ENCODE data around the gene GRK6.

The GRK6 gene

DNA sequence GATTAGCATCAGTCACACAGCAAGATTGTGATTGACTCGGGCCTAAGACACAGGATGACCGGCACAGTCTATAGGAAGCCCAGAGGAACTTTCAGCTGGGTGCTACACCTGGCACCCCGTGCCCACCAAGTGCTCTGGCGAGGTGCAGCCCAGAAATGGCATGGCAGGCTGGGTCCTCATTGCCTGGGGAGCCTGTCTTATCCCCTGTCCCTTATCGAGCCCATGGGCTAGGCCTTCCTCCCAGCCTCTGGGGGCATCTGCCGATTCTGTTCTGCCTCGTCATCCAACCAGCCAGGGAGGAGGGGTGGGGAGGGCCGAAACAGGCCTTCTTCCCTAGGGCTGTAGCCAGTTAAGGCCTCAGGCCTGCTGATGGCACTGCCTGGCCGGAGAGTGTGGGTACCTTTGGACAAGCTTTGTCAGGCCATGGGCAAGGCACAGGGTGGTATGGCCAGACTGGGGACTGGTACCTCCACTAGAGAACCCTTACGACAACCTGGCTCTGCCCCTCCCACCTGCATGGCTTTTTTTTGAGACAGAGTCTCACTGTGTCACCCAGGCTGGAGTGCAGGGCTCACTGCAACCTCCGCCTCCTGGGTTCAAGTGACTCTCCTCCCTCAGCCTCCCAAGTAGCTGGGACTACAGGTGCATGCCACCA lies 1.6 kb downstream of the GRK6 start:
- TF ChIP-seq, protein P1, sequence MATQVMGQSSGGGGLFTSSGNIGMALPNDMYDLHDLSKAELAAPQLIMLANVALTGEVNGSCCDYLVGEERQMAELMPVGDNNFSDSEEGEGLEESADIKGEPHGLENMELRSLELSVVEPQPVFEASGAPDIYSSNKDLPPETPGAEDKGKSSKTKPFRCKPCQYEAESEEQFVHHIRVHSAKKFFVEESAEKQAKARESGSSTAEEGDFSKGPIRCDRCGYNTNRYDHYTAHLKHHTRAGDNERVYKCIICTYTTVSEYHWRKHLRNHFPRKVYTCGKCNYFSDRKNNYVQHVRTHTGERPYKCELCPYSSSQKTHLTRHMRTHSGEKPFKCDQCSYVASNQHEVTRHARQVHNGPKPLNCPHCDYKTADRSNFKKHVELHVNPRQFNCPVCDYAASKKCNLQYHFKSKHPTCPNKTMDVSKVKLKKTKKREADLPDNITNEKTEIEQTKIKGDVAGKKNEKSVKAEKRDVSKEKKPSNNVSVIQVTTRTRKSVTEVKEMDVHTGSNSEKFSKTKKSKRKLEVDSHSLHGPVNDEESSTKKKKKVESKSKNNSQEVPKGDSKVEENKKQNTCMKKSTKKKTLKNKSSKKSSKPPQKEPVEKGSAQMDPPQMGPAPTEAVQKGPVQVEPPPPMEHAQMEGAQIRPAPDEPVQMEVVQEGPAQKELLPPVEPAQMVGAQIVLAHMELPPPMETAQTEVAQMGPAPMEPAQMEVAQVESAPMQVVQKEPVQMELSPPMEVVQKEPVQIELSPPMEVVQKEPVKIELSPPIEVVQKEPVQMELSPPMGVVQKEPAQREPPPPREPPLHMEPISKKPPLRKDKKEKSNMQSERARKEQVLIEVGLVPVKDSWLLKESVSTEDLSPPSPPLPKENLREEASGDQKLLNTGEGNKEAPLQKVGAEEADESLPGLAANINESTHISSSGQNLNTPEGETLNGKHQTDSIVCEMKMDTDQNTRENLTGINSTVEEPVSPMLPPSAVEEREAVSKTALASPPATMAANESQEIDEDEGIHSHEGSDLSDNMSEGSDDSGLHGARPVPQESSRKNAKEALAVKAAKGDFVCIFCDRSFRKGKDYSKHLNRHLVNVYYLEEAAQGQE (IDR thresholded peaks at IDR 0.05; ENCODE audit: insufficient read depth in 1 of 2, low read depth in 2 of 2, low read length in 2 of 2) = no peak
- no peak for TF ChIP-seq SIN3A (IDR thresholded peaks at IDR 0.05; ENCODE audit: borderline replicate concordance, insufficient read depth, low read length)
- no peak for TF ChIP-seq POLR2AphosphoS5 (IDR thresholded peaks at IDR 0.05; ENCODE audit: low read depth, low read length)
- no peak for TF ChIP-seq TAF1 (IDR thresholded peaks at IDR 0.05; ENCODE audit: borderline replicate concordance, insufficient read depth, low read length)
- TF ChIP-seq FOXP2 (optimal IDR thresholded peaks at IDR 0.05; ENCODE audit: borderline replicate concordance, extremely low read depth, extremely low read length, insufficient read depth) = no peak

DNA sequence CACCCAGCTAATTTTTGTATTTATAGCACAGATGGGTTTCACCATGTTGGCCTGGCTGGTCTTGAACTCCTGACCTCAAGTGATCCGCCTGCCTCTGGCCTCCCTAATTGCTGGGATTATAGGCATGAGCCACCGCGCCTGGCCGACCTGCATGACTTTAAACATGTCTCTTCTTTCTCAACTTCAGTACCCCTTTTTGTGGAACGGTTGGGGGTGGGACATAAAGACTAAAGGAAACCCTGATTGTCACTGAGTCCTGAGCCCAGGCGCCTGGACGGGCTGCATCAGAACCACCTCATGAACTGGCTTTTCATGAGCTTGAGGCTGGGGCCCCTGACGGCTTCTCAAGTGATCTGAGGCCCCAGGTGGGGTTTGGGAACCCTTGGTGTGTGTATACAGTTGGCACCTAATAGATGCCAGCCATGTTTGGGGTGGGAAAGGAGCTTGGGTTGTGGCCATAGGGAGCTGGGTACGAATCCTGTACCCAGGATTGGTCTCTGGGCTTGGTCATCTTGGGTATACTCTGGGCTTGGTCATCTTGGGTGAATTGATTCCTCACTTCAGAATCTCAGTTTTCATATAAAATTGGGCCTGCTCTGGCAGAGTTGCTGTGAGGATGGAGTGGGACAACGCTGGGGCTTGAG lies 2.2 kb downstream of the GRK6 start:
- no peak for TF ChIP-seq FOXP2 (optimal IDR thresholded peaks at IDR 0.05; ENCODE audit: borderline replicate concordance, extremely low read depth, extremely low read length, insufficient read depth)
- no peak for TF ChIP-seq SIN3A (IDR thresholded peaks at IDR 0.05; ENCODE audit: borderline replicate concordance, insufficient read depth, low read length)
- TF ChIP-seq, protein P1 (IDR thresholded peaks at IDR 0.05; ENCODE audit: insufficient read depth in 1 of 2, low read depth in 2 of 2, low read length in 2 of 2) = no peak
- TF ChIP-seq TAF1 (IDR thresholded peaks at IDR 0.05; ENCODE audit: borderline replicate concordance, insufficient read depth, low read length) = no peak
- TF ChIP-seq POLR2AphosphoS5 (IDR thresholded peaks at IDR 0.05; ENCODE audit: low read depth, low read length) = no peak

DNA sequence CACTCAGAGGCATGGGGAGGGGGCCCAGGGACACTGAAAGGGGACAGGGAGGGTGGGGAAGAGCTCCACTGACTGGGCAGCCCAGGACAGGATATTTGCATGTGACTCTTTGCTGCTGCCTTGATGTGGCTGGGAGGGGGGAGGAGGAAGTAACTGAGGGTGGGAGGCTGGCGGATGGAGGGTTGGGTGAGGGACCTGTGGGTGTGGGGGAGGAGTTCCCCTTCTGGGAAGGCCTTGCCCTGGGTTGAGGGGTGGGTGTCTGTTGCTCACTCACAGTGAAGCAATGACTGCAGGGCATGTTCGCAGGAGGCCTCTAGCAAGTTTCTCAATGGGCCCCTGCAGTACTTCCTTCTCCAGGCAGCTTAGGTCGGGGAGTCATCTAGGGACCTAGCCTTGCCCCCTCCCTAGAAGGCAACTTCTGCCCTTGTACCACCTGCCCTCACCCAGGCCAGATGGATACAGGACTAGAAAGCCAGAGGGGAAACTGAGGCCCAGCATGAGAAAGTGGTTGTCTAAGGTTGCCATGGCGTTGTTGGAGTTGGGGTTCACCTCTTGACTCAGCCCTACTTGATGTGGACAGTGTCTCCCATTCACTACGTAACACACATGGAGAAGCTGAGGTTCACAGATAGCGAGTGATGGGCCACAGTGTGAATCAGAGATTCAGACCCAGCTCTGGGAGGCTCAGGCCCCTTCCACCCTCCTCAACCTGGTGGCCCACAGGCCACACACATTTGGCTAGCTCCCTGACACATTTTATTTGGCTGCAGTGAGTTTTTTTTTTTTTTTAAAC lies 3.0 kb downstream of the GRK6 start:
- no peak for TF ChIP-seq SIN3A (IDR thresholded peaks at IDR 0.05; ENCODE audit: borderline replicate concordance, insufficient read depth, low read length)
- no peak for TF ChIP-seq TAF1 (IDR thresholded peaks at IDR 0.05; ENCODE audit: borderline replicate concordance, insufficient read depth, low read length)
- TF ChIP-seq POLR2AphosphoS5 (IDR thresholded peaks at IDR 0.05; ENCODE audit: low read depth, low read length) = no peak

DNA sequence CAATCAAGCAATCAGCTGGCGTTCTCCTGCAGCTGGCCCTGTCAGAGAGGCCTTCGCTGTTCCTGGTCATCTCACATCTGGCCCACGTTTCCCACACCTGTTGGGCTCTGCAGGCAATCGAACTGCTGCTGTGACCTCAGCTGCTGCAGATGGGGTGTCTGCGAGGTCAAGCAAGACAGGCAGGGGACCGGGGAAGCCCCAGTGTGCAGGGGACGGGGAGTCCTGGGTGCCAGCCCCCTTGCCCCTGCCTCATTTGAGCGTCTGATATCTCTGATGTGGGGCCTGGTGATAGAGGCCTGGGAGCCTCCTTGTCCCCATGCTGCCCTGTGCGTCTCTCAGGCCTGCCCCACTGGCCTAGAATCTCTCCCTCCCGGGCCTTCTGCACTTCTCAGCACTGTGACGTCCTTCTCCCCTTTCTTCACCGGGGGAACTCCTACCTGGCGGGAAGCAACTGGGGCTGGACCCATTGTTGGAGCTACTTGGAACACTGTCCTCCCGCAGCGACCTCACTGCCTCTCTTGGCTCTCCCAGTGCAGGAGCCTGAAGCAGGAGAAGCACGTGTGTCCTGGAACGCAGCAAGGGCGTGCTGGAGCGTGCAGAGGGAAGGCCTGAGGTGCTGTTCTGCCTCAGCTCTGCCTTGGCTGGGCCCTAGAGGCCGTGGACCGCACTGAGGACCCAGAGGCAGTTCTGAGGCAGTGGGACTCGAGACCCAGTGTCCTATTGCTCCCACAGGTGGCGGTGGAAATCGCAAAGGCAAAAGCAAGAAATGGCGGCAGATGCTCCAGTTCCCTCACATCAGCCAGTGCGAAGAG lies 3.9 kb downstream of the GRK6 start:
- no peak for TF ChIP-seq FOXP2 (optimal IDR thresholded peaks at IDR 0.05; ENCODE audit: borderline replicate concordance, extremely low read depth, extremely low read length, insufficient read depth)
- TF ChIP-seq, protein P1 (IDR thresholded peaks at IDR 0.05; ENCODE audit: insufficient read depth in 1 of 2, low read depth in 2 of 2, low read length in 2 of 2) = no peak
- TF ChIP-seq TAF1 (IDR thresholded peaks at IDR 0.05; ENCODE audit: borderline replicate concordance, insufficient read depth, low read length) = no peak
- no peak for TF ChIP-seq POLR2AphosphoS5 (IDR thresholded peaks at IDR 0.05; ENCODE audit: low read depth, low read length)
- no peak for TF ChIP-seq SIN3A (IDR thresholded peaks at IDR 0.05; ENCODE audit: borderline replicate concordance, insufficient read depth, low read length)

DNA sequence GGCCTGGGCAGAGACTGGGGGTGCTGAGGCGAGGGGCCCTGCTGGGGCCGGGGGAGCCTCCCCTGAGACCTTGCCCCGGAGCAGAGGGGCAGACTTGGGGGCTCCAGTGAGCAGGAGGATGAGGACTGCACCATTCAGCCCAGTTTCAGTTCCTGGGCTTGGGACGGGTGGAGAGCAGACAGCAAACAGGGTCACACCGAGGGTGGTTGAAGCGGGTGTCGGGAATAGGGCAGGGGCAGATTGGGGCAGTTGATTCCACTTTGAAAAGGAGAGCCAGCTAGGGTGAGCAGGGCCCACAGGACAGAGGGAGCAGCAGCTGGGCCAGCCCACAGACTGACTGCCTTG lies 4.5 kb downstream of the GRK6 start:
- TF ChIP-seq, protein P1 (IDR thresholded peaks at IDR 0.05; ENCODE audit: insufficient read depth in 1 of 2, low read depth in 2 of 2, low read length in 2 of 2) = no peak
- TF ChIP-seq SIN3A (IDR thresholded peaks at IDR 0.05; ENCODE audit: borderline replicate concordance, insufficient read depth, low read length) = no peak
- no peak for TF ChIP-seq TAF1 (IDR thresholded peaks at IDR 0.05; ENCODE audit: borderline replicate concordance, insufficient read depth, low read length)
- no peak for TF ChIP-seq FOXP2 (optimal IDR thresholded peaks at IDR 0.05; ENCODE audit: borderline replicate concordance, extremely low read depth, extremely low read length, insufficient read depth)
- TF ChIP-seq POLR2AphosphoS5 (IDR thresholded peaks at IDR 0.05; ENCODE audit: low read depth, low read length) = no peak
